HCT116 (cell line): ENCODE data around the gene CDH10.

Experiments used
- CBX3 ChIP-seq: IDR thresholded peaks from 2 replicates; pipeline ENCODE4 v1.6.1; 2012; ENCODE audit warnings: low read depth
- CEBPB ChIP-seq: IDR thresholded peaks from 2 replicates; pipeline ENCODE4 v1.6.1; 2012; ENCODE audit warnings: low read depth
- EZH2 ChIP-seq: fragments of 200-600 bp; sonication (generic); IDR thresholded peaks from 2 replicates; pipeline ENCODE4 v1.6.1; 2017; ENCODE audit warnings: antibody characterized with exemption, mixed run types
- EZH2phosphoT487 ChIP-seq: fragments of 200-600 bp; IDR thresholded peaks from 2 replicates; pipeline ENCODE4 v1.6.1; 2018; ENCODE audit warnings: antibody characterized with exemption, borderline replicate concordance
- POLR2A ChIP-seq: IDR thresholded peaks from 2 replicates; pipeline ENCODE4 v1.7.0; 2011; ENCODE audit warnings: borderline replicate concordance; ENCODE audit not compliant: insufficient read depth, insufficient read length; ENCODE audit errors: extremely low read depth
- POLR2AphosphoS5 ChIP-seq: IDR thresholded peaks from 2 replicates; pipeline ENCODE4 v1.6.1; 2011; ENCODE audit warnings: mild to moderate bottlenecking, low read depth, low read length, moderate library complexity
- SIN3A ChIP-seq: IDR thresholded peaks from 2 replicates; pipeline ENCODE4 v1.6.1; 2012; ENCODE audit warnings: low read depth
- SRF ChIP-seq: IDR thresholded peaks from 2 replicates; pipeline ENCODE4 v1.6.1; 2012; ENCODE audit warnings: low read depth
- YY1 ChIP-seq: IDR thresholded peaks from 2 replicates; pipeline ENCODE4 v1.6.1; 2011; ENCODE audit warnings: low read length, low read depth, moderate library complexity, mild to moderate bottlenecking; ENCODE audit not compliant: insufficient replicate concordance; ENCODE audit errors: extremely low read depth
- ZNF274 ChIP-seq: fragments of 200-500 bp; sonication (Bioruptor generic); IDR thresholded peaks from 2 replicates; pipeline ENCODE4 v1.6.1; 2014; ENCODE audit warnings: mild to moderate bottlenecking, low read depth, low read length, inconsistent platforms
- TF ChIP-seq, protein P1 (sequence below), 3 experiments: fragments of 200-600 bp in 1 of 3; sonication (generic) in 1 of 3; IDR thresholded peaks in 2 of 3; conservative IDR thresholded peaks in 1 of 3; 2 replicates each; pipeline ENCODE4 v1.5.1; 2012 to 2017; ENCODE audit warnings: low read depth in 2 of 3, low read length in 2 of 3, antibody characterized with exemption in 1 of 3, borderline replicate concordance in 1 of 3, control low read depth in 1 of 3, mild to moderate bottlenecking in 1 of 3, mixed read lengths in 1 of 3, mixed run types in 1 of 3, moderate library complexity in 1 of 3; ENCODE audit not compliant: insufficient read depth in 1 of 3
- TF ChIP-seq, protein P2 (sequence below): IDR thresholded peaks from 2 replicates; pipeline ENCODE4 v1.6.1; 2012

DNA sequence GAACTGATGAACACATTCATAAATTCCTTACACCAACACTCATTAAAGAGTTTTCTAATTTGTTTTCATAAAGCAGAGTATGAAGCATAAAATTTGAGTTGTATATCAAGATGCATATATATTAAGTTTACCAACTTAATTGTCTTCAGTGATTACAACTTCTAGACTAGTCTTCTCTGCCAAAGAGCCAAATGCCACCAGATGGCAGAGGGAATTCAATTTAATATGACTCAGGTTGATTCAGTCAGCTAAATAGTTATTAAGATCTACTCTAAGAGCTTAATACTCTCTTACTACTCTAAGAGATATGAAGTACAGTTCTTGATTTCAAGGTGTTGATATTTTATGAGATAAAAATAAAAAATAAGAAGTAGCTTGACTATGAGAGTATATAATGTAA is 53.4 kb downstream of the CDH10 start:
- TF ChIP-seq, protein P1, sequence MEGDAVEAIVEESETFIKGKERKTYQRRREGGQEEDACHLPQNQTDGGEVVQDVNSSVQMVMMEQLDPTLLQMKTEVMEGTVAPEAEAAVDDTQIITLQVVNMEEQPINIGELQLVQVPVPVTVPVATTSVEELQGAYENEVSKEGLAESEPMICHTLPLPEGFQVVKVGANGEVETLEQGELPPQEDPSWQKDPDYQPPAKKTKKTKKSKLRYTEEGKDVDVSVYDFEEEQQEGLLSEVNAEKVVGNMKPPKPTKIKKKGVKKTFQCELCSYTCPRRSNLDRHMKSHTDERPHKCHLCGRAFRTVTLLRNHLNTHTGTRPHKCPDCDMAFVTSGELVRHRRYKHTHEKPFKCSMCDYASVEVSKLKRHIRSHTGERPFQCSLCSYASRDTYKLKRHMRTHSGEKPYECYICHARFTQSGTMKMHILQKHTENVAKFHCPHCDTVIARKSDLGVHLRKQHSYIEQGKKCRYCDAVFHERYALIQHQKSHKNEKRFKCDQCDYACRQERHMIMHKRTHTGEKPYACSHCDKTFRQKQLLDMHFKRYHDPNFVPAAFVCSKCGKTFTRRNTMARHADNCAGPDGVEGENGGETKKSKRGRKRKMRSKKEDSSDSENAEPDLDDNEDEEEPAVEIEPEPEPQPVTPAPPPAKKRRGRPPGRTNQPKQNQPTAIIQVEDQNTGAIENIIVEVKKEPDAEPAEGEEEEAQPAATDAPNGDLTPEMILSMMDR (IDR thresholded peaks at IDR 0.05 in 2 of 3, conservative IDR thresholded peaks at IDR 0.05 in 1 of 3; ENCODE audit: borderline replicate concordance in 1 of 3, insufficient read depth in 1 of 3, low read depth in 2 of 3, low read length in 2 of 3) = no peak
- TF ChIP-seq POLR2A = no peak
- TF ChIP-seq YY1 = no peak
- TF ChIP-seq, protein P2, sequence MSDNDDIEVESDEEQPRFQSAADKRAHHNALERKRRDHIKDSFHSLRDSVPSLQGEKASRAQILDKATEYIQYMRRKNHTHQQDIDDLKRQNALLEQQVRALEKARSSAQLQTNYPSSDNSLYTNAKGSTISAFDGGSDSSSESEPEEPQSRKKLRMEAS = no peak
- no peak for TF ChIP-seq ZNF274
- TF ChIP-seq POLR2AphosphoS5 = no peak
- no peak for TF ChIP-seq EZH2
- TF ChIP-seq CEBPB = no peak
- TF ChIP-seq SRF = no peak
- no peak for TF ChIP-seq SIN3A
- no peak for TF ChIP-seq EZH2phosphoT487
- TF ChIP-seq CBX3 = no peak
